Activated B cell treated with CpG ODN at 0.5 μM for 24 hours (primary cell): Measurements from ENCODE around the gene R3HCC1L. TPM values are rescaled to one million over a fixed set of nuclear protein-coding genes. Genes with fewer than 3 reads are reported as not detected.

Experiments used
- ATAC-seq: fragments of 200-7000 bp; cut with Tn5 transposase; one replicate; pipeline ENCODE4 v1.10.0; 2021; ENCODE audit warnings: low read depth, mild to moderate bottlenecking, moderate library complexity
- CTCF ChIA-PET: fragments of 350-600 bp; sonication (Branson Sonifier 250); formaldehyde crosslinking; loops from one replicate; lab custom pipeline; 2021; ENCODE audit warnings: antibody characterized with exemption; lab: Charles Lee
- POLR2A ChIA-PET: fragments of 350-600 bp; sonication (Branson Sonifier 250); formaldehyde crosslinking; loops from one replicate; lab custom pipeline; 2021; ENCODE audit warnings: antibody characterized with exemption; lab: Charles Lee
- DNase-seq: peaks from one replicate; pipeline ENCODE4 v3.0.0; 2022
- H3K27ac Mint-ChIP-seq: one replicate; pipeline ENCODE4 v1.8.0; 2020; ENCODE audit warnings: mixed read lengths
- H3K27me3 Mint-ChIP-seq: one replicate; pipeline ENCODE4 v1.8.0; 2021; ENCODE audit warnings: mixed read lengths
- H3K36me3 Mint-ChIP-seq: one replicate; pipeline ENCODE4 v1.8.0; 2021; ENCODE audit warnings: low read depth, mixed read lengths
- H3K4me1 Mint-ChIP-seq: one replicate; pipeline ENCODE4 v1.8.0; 2021; ENCODE audit warnings: mixed read lengths
- H3K4me3 Mint-ChIP-seq: one replicate; pipeline ENCODE4 v1.8.0; 2020; ENCODE audit warnings: mild to moderate bottlenecking, mixed read lengths
- H3K9me3 Mint-ChIP-seq: one replicate; pipeline ENCODE4 v1.8.0; 2020; ENCODE audit warnings: mixed read lengths
- CTCF ChIP-seq: fragments of 200-600 bp; IDR thresholded peaks from one replicate; pipeline ENCODE4 v1.8.0; 2022; ENCODE audit warnings: antibody characterized with exemption, mild to moderate bottlenecking
- intact Hi-C: fragments of 100-400 bp; cut with micrococcal nuclease; formaldehyde crosslinking; loops from one replicate; pipeline ENCODE4 v1.15.1; 2024
- total RNA-seq: library from RNA; stranded (reverse); gene quantifications from 2 replicates; pipeline ENCODE4 v1.2.3, GENCODE V29; 2022

R3HCC1L gene
- total RNA-seq, 1 donor from 2014 or later, result 24.4 TPM

GRCh38 chr10:98212196-98212595, 77.7 kb downstream of the R3HCC1L start:
- no peak overlapping the region for H3K4me3 Mint-ChIP-seq
- ChIA-PET CTCF (no interaction called here), POLR2A (no interaction called here)
- H3K36me3 Mint-ChIP-seq, result peaks cover 50% of the 10 kb centered on the region
- peaks cover 27% of the 10 kb centered on the region for H3K4me1 Mint-ChIP-seq
- no peak for TF ChIP-seq CTCF
- intact Hi-C loops, result no loop called here
- ATAC-seq (no peak), DNase-seq (no peak)
- H3K9me3 Mint-ChIP-seq, result no peaks in the 10 kb centered on the region
- no peak overlapping the region for H3K27ac Mint-ChIP-seq
- H3K27me3 Mint-ChIP-seq, result no peaks in the 10 kb centered on the region

GRCh38 chr10:98213740-98214139, 79.3 kb downstream of the R3HCC1L start:
- Mint-ChIP-seq H3K36me3 (peaks cover 44% of the 10 kb centered on the region), H3K27me3 (no peaks in the 10 kb centered on the region), H3K4me1 (peaks cover 36% of the 10 kb centered on the region), H3K9me3 (peaks cover 2% of the 10 kb centered on the region), H3K27ac (no peak overlapping the region), H3K4me3 (no peak overlapping the region)
- ATAC-seq (no peak), DNase-seq (no peak)
- no peak for TF ChIP-seq CTCF
- intact Hi-C loops, result no loop called here
- ChIA-PET CTCF (no interaction called here), POLR2A (no interaction called here)

GRCh38 chr10:98215373-98215772, 80.9 kb downstream of the R3HCC1L start:
- DNase-seq (no peak), ATAC-seq (no peak)
- intact Hi-C loops, result no loop called here
- Mint-ChIP-seq H3K27me3 (no peaks in the 10 kb centered on the region), H3K4me1 (peaks cover 36% of the 10 kb centered on the region), H3K4me3 (no peak overlapping the region), H3K27ac (no peak overlapping the region), H3K36me3 (peaks cover 48% of the 10 kb centered on the region), H3K9me3 (peaks cover 10% of the 10 kb centered on the region)
- ChIA-PET CTCF (no interaction called here), POLR2A (no interaction called here)
- TF ChIP-seq CTCF, result no peak

GRCh38 chr10:98217801-98218200, 83.3 kb downstream of the R3HCC1L start:
- POLR2A ChIA-PET, result no interaction called here
- H3K27me3 Mint-ChIP-seq, result no peaks in the 10 kb centered on the region
- ATAC-seq, result no peak
- peaks cover 25% of the 10 kb centered on the region for H3K4me1 Mint-ChIP-seq
- CTCF ChIA-PET, result no interaction called here
- intact Hi-C loops, result no loop called here
- H3K27ac Mint-ChIP-seq, result no peak overlapping the region
- DNase-seq, result no peak
- peaks cover 10% of the 10 kb centered on the region for H3K9me3 Mint-ChIP-seq
- no peak for TF ChIP-seq CTCF
- no peak overlapping the region for H3K4me3 Mint-ChIP-seq
- peaks cover 31% of the 10 kb centered on the region for H3K36me3 Mint-ChIP-seq

- Mint-ChIP-seq H3K36me3 (peaks cover 48% of the 10 kb centered on the region), H3K4me1 (peaks cover 15% of the 10 kb centered on the region), H3K9me3 (peaks cover 7% of the 10 kb centered on the region), H3K27ac (no peak overlapping the region), H3K4me3 (no peak overlapping the region), H3K27me3 (no peaks in the 10 kb centered on the region)
- POLR2A ChIA-PET, result no interaction called here
- CTCF ChIA-PET, result no interaction called here
- DNase-seq, result no peak
- TF ChIP-seq CTCF, result no peak
- intact Hi-C loops, result no loop called here
- no peak for ATAC-seq
Observed at GRCh38 chr10:98223874-98224273, 89.4 kb downstream of the R3HCC1L start.
